ENCODE measurements around the gene PRRT1. TPM values are rescaled to one million over a fixed set of nuclear protein-coding genes. Genes with fewer than 3 reads are reported as not detected.
"Not testable (repeated sequence)": the region's sequence is repeated elsewhere in the genome, so short reads cannot be mapped to it uniquely, and the experiment has no call there.

PRRT1 gene
- total RNA-seq, 1 donor from 2014 or later, result not detected

GRCh38 chr6:32152769-32153563, 1.2 kb upstream of the PRRT1 start:
- DNase-seq (ENCODE audit: low read depth), result peak; percentile 16

GRCh38 chr6:32151181-32151862, 417 bp downstream of the PRRT1 start:
- DNase-seq (ENCODE audit: low read depth), result no peak

DNA sequence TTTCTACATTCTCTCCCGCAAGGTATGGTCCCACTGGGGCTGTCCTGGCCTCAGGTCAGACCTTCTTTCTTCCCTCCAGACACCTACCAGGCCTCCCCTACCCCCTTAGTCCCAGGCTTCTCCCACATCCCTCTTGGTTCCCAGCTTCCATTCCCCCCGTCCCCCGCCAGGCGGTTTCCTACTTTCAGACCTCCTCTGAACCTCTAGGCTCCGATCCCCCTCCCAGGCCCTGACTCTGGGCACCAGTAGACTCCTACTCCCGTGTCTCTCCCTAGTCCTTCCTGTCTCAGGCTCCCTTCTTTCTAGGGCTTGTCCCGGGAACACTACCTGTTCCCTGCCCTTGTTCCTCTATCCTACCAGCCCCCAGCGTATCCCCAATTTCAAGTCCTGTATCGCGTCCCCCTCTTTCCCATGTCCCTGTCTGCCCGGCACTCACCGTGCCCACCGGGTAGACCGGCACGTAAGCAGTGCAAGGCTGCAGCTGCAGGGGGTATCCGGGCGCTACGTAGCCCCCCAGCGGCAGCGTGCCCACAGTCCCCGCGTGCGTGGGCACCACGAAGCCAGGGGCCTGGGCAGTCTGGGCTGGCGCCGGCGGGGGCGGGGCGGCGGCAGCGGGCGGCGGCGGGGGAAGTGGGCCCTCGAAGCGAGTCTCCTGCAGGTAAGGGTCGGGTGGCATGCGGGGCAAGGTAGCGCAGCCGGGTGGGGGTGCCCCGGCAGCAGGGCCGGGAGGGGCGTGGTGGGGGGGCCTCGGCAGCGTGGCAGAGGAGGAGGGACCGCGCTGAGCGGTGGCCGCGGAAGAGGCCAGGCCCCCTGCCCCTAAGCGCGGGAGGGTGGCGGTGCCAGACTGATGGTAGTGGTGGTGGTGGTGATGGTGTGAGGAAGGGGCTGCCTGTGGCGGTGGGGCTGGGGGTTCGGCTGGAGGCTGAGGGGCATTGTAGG, 1.5 kb downstream of the PRRT1 start:
- no peak for DNase-seq (ENCODE audit: low read depth)

GRCh38 chr6:32149092-32149755, 2.5 kb downstream of the PRRT1 start:
- no peak for DNase-seq (ENCODE audit: low read depth)

- no peak for DNase-seq (ENCODE audit: low read depth)
Measured at GRCh38 chr6:32148289-32149091, 3.2 kb downstream of the PRRT1 start.

GRCh38 chr6:32147401-32148132, 4.2 kb downstream of the PRRT1 start:
- DNase-seq (ENCODE audit: low read depth), result no peak

DNA sequence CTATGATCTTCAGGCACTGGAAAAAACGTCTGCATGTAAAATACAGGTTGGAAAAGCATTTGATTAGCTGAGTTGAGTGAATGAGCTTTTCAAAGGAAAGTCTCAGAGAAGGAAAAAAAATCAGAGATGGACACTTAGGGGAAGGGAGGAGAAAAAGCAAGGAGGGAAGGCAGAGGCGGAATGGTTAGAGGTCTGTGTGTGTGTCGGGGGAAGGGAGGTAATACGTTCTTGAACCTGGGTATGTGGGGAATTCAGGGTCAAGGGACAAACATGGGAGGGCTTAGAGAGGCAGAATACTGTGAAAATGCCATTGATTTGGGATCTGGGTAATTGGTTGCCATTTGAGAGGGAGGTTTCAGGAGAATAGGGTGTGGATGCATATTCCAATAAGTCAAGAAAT, 5.1 kb downstream of the PRRT1 start:
- no peak for DNase-seq (ENCODE audit: low read depth)

DNA sequence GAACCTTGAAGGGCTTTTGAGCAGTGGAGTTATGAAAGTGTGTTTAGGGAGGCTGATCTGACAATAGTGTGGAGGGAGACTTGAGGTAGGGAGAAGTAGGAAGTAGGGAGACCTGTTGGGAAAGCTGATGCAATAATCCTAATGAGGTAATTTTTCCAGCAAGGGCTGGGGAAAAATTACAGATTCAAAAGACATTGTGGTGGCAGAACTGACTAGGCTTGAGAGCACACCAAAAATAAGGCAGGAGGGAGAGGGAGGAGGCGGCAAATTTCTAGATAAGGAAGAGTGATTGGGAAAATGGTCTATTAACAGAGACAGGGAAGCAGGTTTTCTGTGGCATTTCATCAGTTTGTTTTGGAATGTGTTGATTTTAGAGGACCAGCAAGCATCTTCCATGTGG, 5.5 kb downstream of the PRRT1 start:
- DNase-seq (ENCODE audit: low read depth), result no peak

- DNase-seq (ENCODE audit: low read depth), result not testable (repeated sequence)
Measured at GRCh38 chr6:32144238-32144637, 7.5 kb downstream of the PRRT1 start.

DNA sequence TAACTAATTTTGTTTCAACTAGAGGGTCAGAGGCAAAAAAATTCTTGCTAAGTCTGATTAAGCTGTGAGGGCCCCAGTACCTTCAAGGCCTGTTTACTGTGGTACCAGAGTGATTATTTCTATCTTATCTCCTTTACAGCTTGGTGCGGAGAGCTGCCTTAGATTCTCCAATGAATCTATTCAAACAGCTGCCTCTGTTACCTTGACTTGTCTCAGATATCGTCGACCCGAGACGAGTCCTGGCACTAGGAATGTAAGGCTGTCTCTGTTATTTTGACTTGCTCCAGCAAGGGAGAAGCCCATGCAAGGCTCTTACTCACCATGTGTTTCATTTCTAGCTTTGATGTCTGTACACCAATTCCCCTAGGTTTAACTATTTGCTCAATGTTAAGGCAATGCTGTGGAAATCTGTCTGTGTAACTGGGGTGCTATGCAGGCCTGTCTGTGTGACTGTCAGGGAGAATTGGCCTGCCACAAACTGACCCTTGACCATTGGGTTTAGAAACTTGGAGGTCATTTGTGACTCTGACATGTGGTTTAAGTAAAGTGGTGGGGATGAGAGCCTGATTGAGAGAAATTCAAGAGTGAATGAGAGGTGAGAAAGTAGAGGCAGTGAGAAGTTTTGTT, 11.2 kb downstream of the PRRT1 start:
- no peak for DNase-seq (ENCODE audit: low read depth)

- DNase-seq (ENCODE audit: low read depth), result no peak
Measured at GRCh38 chr6:32139590-32139989, 12.1 kb downstream of the PRRT1 start.

GRCh38 chr6:32137454-32137853, 14.3 kb downstream of the PRRT1 start:
- DNase-seq (ENCODE audit: low read depth), result no peak

DNA sequence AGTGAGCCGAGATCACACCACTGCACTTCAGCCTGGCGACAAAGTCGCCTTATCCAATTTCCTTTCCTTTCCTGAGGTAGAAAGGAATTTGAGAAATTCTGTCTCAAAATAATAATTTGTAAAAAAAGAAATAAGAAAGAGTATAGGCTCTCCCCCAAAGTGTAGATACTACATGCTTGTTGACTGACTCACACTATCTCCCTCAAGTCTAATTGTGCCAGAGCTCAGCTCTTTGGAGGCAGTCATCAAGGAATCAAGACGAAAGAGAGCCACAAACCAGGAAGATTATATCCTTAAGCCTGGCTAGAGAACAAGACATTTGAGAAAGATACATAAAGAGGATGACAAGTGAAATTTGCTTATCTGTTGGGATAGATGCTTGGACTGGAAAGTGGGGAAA, 18.0 kb downstream of the PRRT1 start:
- DNase-seq (ENCODE audit: low read depth), result no peak

DNA sequence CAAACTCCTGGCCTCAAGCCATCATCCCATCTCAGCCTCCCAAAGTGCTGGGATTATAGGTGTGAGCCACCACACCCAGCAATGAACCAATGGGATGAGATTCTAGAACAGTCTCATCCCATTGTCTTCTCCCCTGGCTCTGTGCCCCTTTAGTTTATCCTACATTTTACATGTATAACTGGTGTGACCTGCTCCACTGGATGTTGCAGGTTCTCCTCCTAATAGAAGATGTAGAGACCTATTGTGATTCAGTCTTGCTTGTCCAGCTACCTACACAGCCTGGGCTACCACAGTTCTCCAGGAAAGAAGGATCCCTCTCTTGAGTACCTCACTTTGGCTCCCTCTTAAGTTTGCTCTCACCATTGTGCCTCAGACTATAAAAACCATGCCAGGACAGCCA, 19.6 kb downstream of the PRRT1 start:
- no peak for DNase-seq (ENCODE audit: low read depth)

GRCh38 chr6:32131439-32131948, 20.2 kb downstream of the PRRT1 start:
- DNase-seq (ENCODE audit: low read depth), result no peak

- DNase-seq (ENCODE audit: low read depth), result no peak
Measured at GRCh38 chr6:32129297-32130088, 22.2 kb downstream of the PRRT1 start.

DNA sequence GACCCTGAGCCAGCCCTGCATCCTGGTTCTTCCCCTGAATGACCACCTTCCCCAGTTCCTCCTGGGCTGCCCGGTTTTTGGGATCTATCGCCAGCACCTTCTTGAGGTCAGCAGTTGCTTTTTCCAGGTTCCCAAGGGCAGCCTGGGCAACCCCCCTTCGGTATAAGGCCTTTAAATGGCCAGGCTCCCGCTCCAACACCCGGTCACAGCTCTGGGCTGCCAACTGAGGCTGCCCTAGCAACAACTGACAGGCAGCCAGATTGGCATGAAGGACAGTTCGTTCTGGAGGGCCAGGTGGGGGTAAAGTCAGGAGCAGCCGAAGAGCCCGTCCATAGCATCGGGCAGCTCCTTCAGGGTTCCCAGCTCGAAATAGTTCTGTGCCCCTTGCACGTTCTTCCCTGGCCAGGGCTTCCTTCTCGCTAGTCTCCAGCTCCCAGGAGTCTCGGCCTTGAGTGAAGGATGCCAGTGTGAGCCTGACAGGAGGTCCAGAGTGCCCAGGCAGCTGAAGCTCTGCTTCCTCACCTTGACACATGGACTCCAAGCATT, 22.9 kb downstream of the PRRT1 start:
- DNase-seq (ENCODE audit: low read depth), result no peak
